D721Med (cell line): ENCODE results near the gene OLIG1.

Experiments used
- DNase-seq: peaks from one replicate; pipeline ENCODE4 v3.0.0; 2011; ENCODE audit warnings: low spot score; ENCODE audit not compliant: insufficient read length
- FAIRE-seq: peaks from 2 replicates; lab custom pipeline; 2011; peaks lifted over from hg19 to GRCh38; lab: Jason Lieb, UNC
- CTCF ChIP-seq: IDR thresholded peaks from 2 replicates; pipeline ENCODE4 v1.5.1; 2012; ENCODE audit warnings: mild to moderate bottlenecking, control low read depth; ENCODE audit not compliant: insufficient read depth; ENCODE audit errors: missing control alignments

OLIG1 gene

GRCh38 chr21:33111577-33111976, 41.6 kb downstream of the OLIG1 start:
- DNase-seq (no peak), FAIRE-seq (no peak)
- TF ChIP-seq CTCF, result no peak

GRCh38 chr21:33112151-33112550, 42.2 kb downstream of the OLIG1 start:
- FAIRE-seq, result no peak

GRCh38 chr21:33112681-33113080, 42.7 kb downstream of the OLIG1 start:
- DNase-seq, result no peak
- FAIRE-seq, result no peak
- no peak for TF ChIP-seq CTCF

More at GRCh38 chr21:33112151-33112550, 42.2 kb downstream of the OLIG1 start:
- no peak for TF ChIP-seq CTCF
- DNase-seq, result no peak

GRCh38 chr21:33113131-33113530, 43.2 kb downstream of the OLIG1 start:
- no peak for DNase-seq
- no peak for FAIRE-seq
- no peak for TF ChIP-seq CTCF

GRCh38 chr21:33114276-33114675, 44.3 kb downstream of the OLIG1 start:
- DNase-seq, result no peak
- no peak for TF ChIP-seq CTCF
- FAIRE-seq, result no peak

- TF ChIP-seq CTCF, result no peak
- FAIRE-seq (no peak), DNase-seq (no peak)
Measured at GRCh38 chr21:33115631-33116510, 45.9 kb downstream of the OLIG1 start.

- FAIRE-seq (no peak), DNase-seq (no peak)
- no peak for TF ChIP-seq CTCF
Measured at GRCh38 chr21:33116676-33117075, 46.7 kb downstream of the OLIG1 start.
